ENCODE measurements around the gene DMRTB1. TPM values are rescaled to one million over a fixed set of nuclear protein-coding genes. Genes with fewer than 3 reads are reported as not detected.

Gene DMRTB1
- total RNA-seq, 1 donor from 2014 or later: not detected

DNA sequence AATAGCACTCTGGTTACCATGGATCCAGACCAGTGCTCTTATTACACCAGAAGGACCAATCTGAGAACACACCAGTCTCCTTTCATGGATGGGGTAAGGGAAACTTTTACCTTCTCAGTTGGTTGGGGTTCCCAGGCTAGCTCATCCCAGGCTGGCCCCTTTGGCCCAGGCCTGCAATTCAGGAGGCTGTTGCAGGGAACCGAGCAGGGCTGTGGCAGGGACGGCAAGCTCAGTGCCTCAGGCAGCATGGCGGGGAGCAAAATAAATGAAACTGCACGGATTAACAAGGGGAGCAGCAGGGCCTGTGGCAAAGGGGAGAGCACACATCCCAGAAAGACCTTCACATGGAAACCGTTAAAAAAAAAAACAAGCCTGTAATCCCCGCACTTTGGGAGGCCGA lies 57.0 kb downstream of the DMRTB1 start:
- no peak overlapping the region for H3K4me3 ChIP-seq
- no peak for ATAC-seq
- intact Hi-C loops (cut with DNase I): no loop called here
- TF ChIP-seq, protein P1, sequence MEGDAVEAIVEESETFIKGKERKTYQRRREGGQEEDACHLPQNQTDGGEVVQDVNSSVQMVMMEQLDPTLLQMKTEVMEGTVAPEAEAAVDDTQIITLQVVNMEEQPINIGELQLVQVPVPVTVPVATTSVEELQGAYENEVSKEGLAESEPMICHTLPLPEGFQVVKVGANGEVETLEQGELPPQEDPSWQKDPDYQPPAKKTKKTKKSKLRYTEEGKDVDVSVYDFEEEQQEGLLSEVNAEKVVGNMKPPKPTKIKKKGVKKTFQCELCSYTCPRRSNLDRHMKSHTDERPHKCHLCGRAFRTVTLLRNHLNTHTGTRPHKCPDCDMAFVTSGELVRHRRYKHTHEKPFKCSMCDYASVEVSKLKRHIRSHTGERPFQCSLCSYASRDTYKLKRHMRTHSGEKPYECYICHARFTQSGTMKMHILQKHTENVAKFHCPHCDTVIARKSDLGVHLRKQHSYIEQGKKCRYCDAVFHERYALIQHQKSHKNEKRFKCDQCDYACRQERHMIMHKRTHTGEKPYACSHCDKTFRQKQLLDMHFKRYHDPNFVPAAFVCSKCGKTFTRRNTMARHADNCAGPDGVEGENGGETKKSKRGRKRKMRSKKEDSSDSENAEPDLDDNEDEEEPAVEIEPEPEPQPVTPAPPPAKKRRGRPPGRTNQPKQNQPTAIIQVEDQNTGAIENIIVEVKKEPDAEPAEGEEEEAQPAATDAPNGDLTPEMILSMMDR (IDR thresholded peaks at IDR 0.05): no peak
- H3K4me1 ChIP-seq: no peaks in the 10 kb centered on the region
- no peaks in the 10 kb centered on the region for H3K9me3 ChIP-seq
- H3K27me3 ChIP-seq: no peaks in the 10 kb centered on the region
- no peaks in the 10 kb centered on the region for H3K36me3 ChIP-seq
- no peak for DNase-seq
- H3K27ac ChIP-seq: no peak overlapping the region

Other genes with a start within 250 kb of the DMRTB1 start
- gene CZIB, start 238.8 kb upstream of the DMRTB1 start, total RNA-seq: 58.0 TPM
- 38.8 TPM for gene MAGOH, start 220.9 kb upstream of the DMRTB1 start, total RNA-seq
- gene LRP8, start 131.3 kb upstream of the DMRTB1 start, total RNA-seq: 11.6 TPM

All from upper lobe of right lung (tissue), 1 donor.